Esophagus squamous epithelium (tissue), 4 donors: ENCODE measurements around the gene SDK2.

Experiments
- POLR2A ChIP-seq, 4 donors: fragments of 450-650 bp; IDR thresholded peaks; one replicate each; pipeline ENCODE4 v1.6.1; 2017; ENCODE audit warnings: antibody characterized with exemption in 4 of 4, mild to moderate bottlenecking in 4 of 4, moderate library complexity in 3 of 4
- TF ChIP-seq, protein P1 (sequence below), 6 experiments: fragments of 450-650 bp in 4 of 6; fragments of 200-600 bp in 2 of 6; sonication (generic) in 2 of 6; IDR thresholded peaks; one replicate each; pipeline ENCODE4 v1.5.1; 2016 to 2019; ENCODE audit warnings: antibody characterized with exemption in 6 of 6, mild to moderate bottlenecking in 4 of 6, moderate library complexity in 4 of 6

DNA sequence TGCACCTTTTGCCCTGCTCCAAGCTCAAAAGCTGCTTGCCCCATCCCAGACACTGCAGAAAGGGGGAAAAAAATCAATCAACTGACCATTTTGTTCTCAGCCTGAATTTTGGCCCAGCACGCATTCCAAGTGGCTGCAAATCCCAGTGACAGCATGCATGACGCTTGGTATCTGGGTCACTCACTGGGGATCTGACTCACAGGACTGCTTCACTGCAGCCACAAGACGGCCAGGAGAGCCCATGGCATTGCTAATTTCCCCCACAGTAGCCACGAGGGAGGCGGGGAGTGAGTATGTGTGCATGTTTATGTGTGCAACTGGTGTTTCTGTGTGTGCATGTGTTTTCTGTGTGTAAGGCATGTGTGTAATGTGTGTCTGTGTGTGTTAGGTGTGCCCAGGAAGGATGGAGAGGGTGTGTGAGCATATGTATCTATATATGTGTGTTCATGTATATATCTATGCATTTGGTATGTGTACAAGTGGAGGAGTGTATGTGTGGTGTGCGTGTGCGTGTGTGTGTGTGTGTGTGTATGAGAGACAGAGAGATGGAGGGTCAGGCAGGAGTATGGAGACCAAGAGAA, 33.8 kb downstream of the SDK2 start:
- TF ChIP-seq, protein P1, sequence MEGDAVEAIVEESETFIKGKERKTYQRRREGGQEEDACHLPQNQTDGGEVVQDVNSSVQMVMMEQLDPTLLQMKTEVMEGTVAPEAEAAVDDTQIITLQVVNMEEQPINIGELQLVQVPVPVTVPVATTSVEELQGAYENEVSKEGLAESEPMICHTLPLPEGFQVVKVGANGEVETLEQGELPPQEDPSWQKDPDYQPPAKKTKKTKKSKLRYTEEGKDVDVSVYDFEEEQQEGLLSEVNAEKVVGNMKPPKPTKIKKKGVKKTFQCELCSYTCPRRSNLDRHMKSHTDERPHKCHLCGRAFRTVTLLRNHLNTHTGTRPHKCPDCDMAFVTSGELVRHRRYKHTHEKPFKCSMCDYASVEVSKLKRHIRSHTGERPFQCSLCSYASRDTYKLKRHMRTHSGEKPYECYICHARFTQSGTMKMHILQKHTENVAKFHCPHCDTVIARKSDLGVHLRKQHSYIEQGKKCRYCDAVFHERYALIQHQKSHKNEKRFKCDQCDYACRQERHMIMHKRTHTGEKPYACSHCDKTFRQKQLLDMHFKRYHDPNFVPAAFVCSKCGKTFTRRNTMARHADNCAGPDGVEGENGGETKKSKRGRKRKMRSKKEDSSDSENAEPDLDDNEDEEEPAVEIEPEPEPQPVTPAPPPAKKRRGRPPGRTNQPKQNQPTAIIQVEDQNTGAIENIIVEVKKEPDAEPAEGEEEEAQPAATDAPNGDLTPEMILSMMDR (IDR thresholded peaks at IDR 0.05): no peak
- no peak for TF ChIP-seq POLR2A (IDR thresholded peaks at IDR 0.05)
